ENCODE measurements around the gene MSTO1.
"Not testable (repeated sequence)": the region's sequence is repeated elsewhere in the genome, so short reads cannot be mapped to it uniquely, and the experiment has no call there.

Gene MSTO1

DNA sequence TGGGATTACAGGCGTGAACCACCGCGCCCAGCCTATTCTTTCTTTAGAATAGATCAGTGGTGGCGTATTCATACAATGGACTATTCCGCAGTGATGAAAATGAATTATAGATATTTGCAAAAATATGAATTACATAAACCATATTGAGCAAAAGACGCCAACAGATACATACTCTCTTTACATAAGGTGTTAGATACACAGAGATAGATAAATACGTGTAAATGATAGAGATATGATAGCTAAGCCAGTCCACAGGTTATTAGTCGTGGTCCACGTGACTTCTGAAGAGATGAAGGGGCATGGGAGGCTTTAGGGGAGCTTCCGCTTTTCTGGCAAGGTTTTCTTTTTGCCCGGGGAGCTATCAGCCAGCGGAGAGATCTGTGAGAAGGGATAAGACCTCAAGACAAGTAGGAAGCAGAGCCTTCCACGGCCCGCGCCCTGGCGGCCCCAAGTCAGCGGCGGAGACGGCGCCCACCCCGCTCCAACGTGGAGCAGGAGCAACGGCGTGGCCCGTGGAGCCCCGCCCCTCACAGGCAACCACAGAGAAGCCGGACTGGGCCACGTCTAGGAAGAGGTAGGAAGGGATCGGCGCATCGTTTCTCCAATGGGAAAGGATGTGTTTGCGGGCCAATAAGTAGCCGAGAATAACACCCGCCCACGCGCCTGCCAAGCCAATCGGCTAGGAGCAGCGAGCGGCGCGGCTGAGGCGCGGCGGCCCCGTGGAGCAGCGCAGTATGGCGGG is at the start of gene MSTO1:
Gene MSTO1, plus strand, starts transcription at position 704 of the 742 bp plus-strand sequence. Its CDS starts 31 bp downstream, at position 735.
- peak; percentile 99 for DNase-seq

DNA sequence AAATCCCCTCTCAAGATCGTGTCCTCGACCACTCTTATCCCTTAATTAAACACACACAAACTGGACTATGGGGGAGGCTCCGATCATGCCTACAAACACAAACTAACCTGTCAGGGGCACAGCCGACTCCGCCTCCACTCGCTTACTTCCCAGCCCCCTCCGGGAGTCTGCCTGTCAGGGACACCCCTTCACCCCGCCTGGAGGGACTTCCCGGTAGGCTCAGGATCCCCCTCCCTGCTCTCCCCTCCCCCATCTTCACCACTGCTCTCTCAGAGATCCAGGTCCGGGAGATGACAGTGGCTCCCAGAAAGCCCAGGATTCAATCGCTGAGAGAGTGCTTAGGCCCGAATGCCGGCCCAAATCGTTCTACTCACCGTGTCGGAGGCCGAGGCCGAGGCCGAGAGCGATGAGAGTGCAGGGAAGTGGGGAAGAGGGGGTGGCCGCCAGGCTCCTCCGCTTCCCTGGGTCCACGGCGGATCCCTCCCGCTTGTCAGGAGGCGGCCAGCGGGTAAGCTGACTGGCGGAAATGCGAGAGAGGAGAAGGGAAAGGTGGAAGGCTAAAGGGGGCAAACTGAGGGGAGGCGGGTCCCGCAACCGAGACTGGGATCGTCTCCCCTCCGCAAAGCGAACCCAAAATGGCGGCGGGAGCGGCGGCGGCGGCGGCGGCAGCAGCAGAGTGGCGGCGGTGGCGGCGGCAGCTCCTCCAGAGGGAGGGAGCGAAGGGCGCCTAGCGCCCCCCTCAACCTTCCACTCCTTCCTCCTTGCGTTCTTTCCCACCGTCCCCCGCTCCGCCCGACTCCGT is 48.0 kb upstream of the MSTO1 start:
- DNase-seq, result peak; percentile 61

DNA sequence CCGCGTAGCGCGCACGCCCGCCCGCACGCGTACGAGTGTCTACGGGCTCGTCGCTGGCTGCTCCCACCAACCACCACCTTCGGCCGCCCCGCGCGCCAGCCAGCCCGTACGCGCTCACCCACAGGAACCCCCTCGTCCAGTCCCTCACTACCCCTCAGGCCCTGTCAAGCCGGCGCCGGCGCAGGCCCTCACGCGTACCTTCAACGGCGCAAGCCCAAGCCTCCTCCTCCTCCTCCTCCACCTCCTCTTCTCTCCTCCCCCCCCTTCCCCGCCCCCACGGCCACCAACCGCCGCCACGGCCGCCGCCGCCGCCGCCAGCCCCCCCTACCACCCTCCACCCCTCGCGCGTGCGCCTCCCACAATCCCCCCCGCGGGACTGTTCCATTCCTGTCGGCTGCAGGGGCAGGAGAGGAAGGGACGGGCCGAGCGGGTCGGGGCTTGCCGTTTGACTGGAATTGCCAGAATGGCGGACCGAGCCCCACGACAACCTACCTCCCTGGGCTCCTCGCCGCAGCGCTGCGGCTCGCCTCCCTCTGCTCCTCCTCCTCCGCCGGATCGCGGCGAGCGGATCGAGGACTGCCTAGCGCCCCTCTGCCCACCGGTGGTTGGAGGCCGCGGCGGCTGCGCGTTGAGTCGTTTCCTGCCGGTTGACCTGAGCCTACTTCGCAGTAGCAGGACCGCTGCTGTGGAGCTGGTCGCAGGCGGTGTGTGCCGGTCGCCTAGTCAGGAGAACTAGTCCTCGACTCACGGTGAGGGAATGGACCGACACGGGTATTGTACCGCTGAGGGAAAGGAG is 47.2 kb upstream of the MSTO1 start, which contains the start of gene ASH1L:
Gene ASH1L, minus strand, starts transcription at position 223 of the 796 bp plus-strand sequence. CDS start 41,284 bp downstream, outside the sequence.
- DNase-seq, result peak; percentile 98

GRCh38 chr1:155563377-155564022 is 46.5 kb upstream of the MSTO1 start:
- DNase-seq, result not testable (repeated sequence)

GRCh38 chr1:155569988-155570592 is 39.9 kb upstream of the MSTO1 start:
- DNase-seq, result no peak

GRCh38 chr1:155570593-155570990 is 39.4 kb upstream of the MSTO1 start:
- DNase-seq, result no peak

GRCh38 chr1:155574077-155574476 is 35.9 kb upstream of the MSTO1 start:
- no peak for DNase-seq

- not testable (repeated sequence) for DNase-seq
Observed at GRCh38 chr1:155575608-155576007, 34.4 kb upstream of the MSTO1 start.

- not testable (repeated sequence) for DNase-seq
Observed at GRCh38 chr1:155583846-155584245, 26.2 kb upstream of the MSTO1 start.

- DNase-seq, result not testable (repeated sequence)
Observed at GRCh38 chr1:155589282-155589681, 20.7 kb upstream of the MSTO1 start.

DNA sequence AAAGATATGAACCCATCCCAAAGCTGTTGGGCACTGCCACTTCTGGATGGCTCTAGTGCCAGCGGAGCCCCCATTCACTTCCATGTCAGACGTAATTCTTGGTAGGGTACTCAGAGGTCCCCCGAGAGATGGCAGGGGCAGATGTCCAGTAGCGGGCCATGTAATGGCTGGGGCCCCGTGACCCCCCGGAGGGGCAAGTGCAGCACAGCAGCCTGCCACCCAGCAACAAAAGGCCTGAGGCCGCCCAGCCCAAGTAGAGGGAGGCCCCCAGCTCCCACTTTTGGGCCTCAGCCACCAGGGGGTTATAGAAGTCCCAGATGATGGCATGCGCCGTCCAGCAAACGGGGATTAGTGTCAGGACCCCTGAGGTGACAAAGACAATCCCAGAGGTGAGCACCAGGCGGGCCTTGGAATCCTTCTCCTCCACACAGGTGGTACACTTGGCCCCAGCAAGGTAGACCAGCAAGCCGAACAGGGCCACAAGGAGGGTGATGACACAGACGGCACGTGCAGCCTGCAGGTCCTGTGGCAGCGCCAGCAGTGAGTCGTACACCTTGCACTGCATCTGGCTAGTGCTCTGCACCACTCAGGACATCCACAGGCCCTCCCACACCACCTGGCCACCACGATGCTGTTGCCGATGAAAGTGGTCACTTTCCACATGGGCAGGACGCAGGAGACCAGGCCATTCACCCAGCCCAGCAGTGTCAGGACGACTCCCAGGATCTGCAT is 19.3 kb upstream of the MSTO1 start:
- DNase-seq, result not testable (repeated sequence)

DNA sequence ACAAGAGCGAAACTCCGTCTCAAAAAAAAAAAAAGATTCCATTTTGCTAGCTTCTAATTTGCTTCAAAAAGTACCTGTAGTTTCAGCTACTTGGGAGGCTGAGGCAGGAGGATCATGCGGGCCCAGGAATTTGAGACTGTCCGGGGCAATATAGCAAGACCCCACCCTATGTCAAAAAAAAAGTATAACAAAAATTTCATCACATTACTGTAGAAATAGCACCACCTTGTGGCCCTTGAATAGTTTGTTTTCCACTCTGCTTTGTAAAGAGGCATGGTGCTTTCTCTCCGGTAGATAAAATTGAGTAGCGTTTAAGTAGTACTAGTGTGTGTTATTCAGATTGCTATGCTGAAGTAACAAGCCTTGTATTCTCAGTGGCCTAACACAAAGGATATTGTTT is 18.2 kb upstream of the MSTO1 start:
- DNase-seq, result peak; percentile 80

- not testable (repeated sequence) for DNase-seq
Observed at GRCh38 chr1:155595877-155596474, 14.0 kb upstream of the MSTO1 start.

- DNase-seq, result no peak
Observed at GRCh38 chr1:155596864-155597263, 13.2 kb upstream of the MSTO1 start.

DNA sequence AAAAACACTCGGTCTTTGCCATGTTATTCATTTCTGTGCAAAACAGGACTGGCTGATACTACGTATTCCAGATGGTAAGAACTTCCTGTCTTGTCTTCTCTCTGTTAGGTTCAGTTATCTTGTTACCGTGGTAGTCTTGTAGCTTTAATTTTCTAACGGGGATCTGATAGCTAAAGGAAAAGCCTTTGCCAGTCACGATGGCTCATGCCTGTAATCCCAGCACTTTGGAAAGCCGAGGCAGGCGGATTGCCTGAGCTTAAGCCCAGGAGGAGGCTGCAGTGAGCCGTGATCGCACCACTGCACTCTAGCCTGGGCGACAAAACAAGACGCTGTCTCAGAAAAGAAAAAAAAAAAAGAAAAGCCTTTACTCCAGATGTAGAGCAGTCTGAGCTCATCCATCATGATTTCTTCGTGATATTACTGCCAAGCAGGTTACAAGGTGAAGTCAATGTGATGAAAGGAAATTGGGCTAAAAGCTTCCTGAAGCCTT is 11.1 kb upstream of the MSTO1 start:
- peak; percentile 51 for DNase-seq

- DNase-seq, result not testable (repeated sequence)
Observed at GRCh38 chr1:155599828-155600572, 10.0 kb upstream of the MSTO1 start.

GRCh38 chr1:155607708-155608107 is 2.3 kb upstream of the MSTO1 start:
- DNase-seq, result no peak

DNA sequence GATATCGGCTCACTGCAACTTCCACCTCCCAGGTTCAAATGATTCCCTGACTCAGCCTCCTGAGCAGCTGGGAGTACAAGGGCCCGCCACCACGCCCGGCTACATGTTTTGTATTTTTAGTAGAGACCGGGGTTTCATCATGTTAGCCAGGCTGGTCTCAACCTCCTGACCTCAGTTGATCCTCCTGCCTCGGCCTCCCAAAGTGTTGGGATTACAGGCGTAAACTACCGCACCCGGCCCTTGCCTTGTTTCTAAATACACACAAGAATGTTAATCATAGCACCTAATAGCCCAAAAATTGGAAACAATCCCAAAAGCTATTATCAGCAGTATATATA is 1.2 kb upstream of the MSTO1 start:
- peak; percentile 9 for DNase-seq

DNA sequence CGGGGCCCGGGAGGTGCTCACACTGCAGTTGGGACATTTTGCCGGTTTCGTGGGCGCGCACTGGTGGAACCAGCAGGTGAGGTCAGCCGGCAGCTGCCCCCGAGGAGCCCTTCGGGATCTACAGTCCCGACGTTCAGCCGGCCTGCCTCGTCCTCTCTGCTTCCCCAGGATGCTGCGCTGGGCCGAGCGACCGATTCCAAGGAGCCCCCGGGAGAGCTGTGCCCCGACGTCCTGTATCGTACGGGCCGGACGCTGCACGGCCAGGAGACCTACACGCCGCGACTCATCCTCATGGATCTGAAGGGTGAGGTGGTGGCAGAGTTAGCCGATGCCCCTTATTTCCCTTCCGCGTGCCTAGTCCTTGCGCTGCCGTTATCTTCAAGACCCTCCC is 234 bp downstream of the MSTO1 start:
- not testable (repeated sequence) for DNase-seq

GRCh38 chr1:155613226-155613625 is 3.2 kb downstream of the MSTO1 start:
- not testable (repeated sequence) for DNase-seq
